Fibroblast of skin of back (primary cell): ENCODE data around the gene ELN. TPM values are rescaled to one million over a fixed set of nuclear protein-coding genes. Genes with fewer than 3 reads are reported as not detected.
"Not testable (repeated sequence)": the region's sequence is repeated elsewhere in the genome, so short reads cannot be mapped to it uniquely, and the experiment has no call there.

Experiments
- DNase-seq: peaks from one replicate; pipeline ENCODE4 v3.0.0-alpha.2; 2013
- polyA plus RNA-seq, 2 experiments: library from polyadenylated mRNA; unstranded; fragments of 120-200 nt; gene quantifications; one replicate each; pipeline ENCODE4 v1.2.1, GENCODE V29; 2013; ENCODE audit not compliant: insufficient read length in 2 of 2

The ELN gene
- polyA plus RNA-seq (2013, experiment 1 of 2; ENCODE audit: insufficient read length): 1,039 TPM
- 861 TPM for polyA plus RNA-seq (2013, experiment 2 of 2; ENCODE audit: insufficient read length)

- DNase-seq: peak; percentile 64
Observed at GRCh38 chr7:74027683-74028320, at the start of gene ELN. ELN (plus strand) TSS chr7:74028173; CDS start chr7:74028188, 15 bp downstream.

- DNase-seq: no peak
Observed at GRCh38 chr7:73978661-73979563, 49.1 kb upstream of the ELN start.

- not testable (repeated sequence) for DNase-seq
Observed at GRCh38 chr7:73979656-73980055, 48.3 kb upstream of the ELN start.

- DNase-seq: no peak
Observed at GRCh38 chr7:73980206-73980605, 47.8 kb upstream of the ELN start.

- no peak for DNase-seq
Observed at GRCh38 chr7:73981933-73982332, 46.0 kb upstream of the ELN start.

GRCh38 chr7:73983437-73984164, 44.4 kb upstream of the ELN start:
- DNase-seq: no peak

- DNase-seq: no peak
Observed at GRCh38 chr7:73984481-73985205, 43.3 kb upstream of the ELN start.

GRCh38 chr7:73985737-73986141, 42.2 kb upstream of the ELN start:
- no peak for DNase-seq

- no peak for DNase-seq
Observed at GRCh38 chr7:73986158-73986631, 41.8 kb upstream of the ELN start.

GRCh38 chr7:73987298-73987697, 40.7 kb upstream of the ELN start:
- DNase-seq: no peak

- no peak for DNase-seq
Observed at GRCh38 chr7:73988197-73988596, 39.8 kb upstream of the ELN start.

- no peak for DNase-seq
Observed at GRCh38 chr7:73991522-73992100, 36.4 kb upstream of the ELN start.

- peak; percentile 38 for DNase-seq
Observed at GRCh38 chr7:73992101-73992562, 35.8 kb upstream of the ELN start.

GRCh38 chr7:73994023-73994422, 34.0 kb upstream of the ELN start:
- no peak for DNase-seq

GRCh38 chr7:73994761-73995160, 33.2 kb upstream of the ELN start:
- DNase-seq: no peak

- DNase-seq: peak; percentile 87
Observed at GRCh38 chr7:73995330-73995729, 32.6 kb upstream of the ELN start.

- DNase-seq: no peak
Observed at GRCh38 chr7:73995821-73996511, 32.0 kb upstream of the ELN start.

GRCh38 chr7:73997056-73997455, 30.9 kb upstream of the ELN start:
- no peak for DNase-seq

GRCh38 chr7:73999664-74000435, 28.1 kb upstream of the ELN start:
- DNase-seq: peak; percentile 98

GRCh38 chr7:74000489-74001149, 27.4 kb upstream of the ELN start:
- DNase-seq: no peak
